Measurements from ENCODE around the gene CDC20. TPM values are rescaled to one million over a fixed set of nuclear protein-coding genes. Genes with fewer than 3 reads are reported as not detected.

The CDC20 gene
- total and polyA plus RNA-seq, 2 of the 4 experiments (the other 2 are of a cell fraction) = 103 to 107 TPM

DNA sequence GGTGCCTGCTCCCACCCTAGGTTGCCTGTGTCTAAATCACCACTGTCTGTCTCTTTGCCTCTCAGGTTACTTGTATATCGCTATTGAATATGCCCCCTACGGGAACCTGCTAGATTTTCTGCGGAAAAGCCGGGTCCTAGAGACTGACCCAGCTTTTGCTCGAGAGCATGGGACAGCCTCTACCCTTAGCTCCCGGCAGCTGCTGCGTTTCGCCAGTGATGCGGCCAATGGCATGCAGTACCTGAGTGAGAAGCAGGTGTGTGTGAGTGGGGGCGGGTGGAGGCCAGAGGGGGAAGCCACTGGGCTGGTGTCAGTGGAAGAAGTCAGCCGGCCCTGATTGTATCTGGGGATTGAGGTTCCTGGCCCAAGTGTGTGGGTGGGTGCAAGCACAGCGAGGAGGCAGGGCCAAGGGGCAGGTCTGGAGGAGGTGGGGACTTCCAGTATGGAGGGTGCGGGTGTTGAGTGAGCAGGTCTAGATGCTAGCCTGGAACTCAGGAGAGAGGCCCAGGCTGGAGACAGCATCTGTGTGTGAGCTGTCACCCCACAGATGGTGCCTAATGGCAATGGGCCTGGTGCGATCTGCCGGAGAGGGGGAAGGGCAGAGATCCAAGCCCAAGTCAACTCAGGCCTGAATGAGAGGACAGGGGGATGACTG, 40.8 kb upstream of the CDC20 start:
- WGBS, 2 experiments (ENCODE audit: extremely low coverage in 2 of 2, insufficient read length in 1 of 2) = 73% methylated on average over 12 of the region's 15 CpGs; no CpG with 5 or more reads in 1 of the 2 experiments
- Histone ChIP-seq H3K36me3 (ENCODE audit: control insufficient read depth, insufficient read depth, low read length) (no peaks in the 10 kb centered on the region), H2BK120ac (ENCODE audit: low read depth, low read length) (no peak overlapping the region), H4K8ac (ENCODE audit: low read depth in 2 of 2, low read length in 2 of 2) (no peak overlapping the region), H2AK9ac (replicated peaks; ENCODE audit: low read depth, low read length, poor library complexity) (peak overlapping the region; percentile 1), H3K4ac (ENCODE audit: low read depth, low read length) (no peak overlapping the region), H3K4me2 (ENCODE audit: low read depth, low read length) (no peak overlapping the region), H3K27me3 (ENCODE audit: control insufficient read depth, insufficient read depth, low read length) (no peaks in the 10 kb centered on the region), H2BK15ac (ENCODE audit: low read depth, low read length) (no peak overlapping the region), H4K20me1 (ENCODE audit: insufficient read depth, low read length) (no peaks in the 10 kb centered on the region), H3K56ac (ENCODE audit: extremely low read depth, insufficient read depth, low read length) (no peak overlapping the region), H2BK20ac (ENCODE audit: low read depth, low read length) (no peak overlapping the region), H4K5ac (ENCODE audit: low read depth, low read length) (no peak overlapping the region), H3K9me1 (ENCODE audit: insufficient read depth, low read length) (peaks cover 3% of the 10 kb centered on the region; the same call in 1 of the 2 replicates), H4K91ac (ENCODE audit: insufficient read depth, low read depth, low read length) (no peak overlapping the region), H3K4me1 (ENCODE audit: control insufficient read depth, insufficient read depth, low read length) (peaks cover 5% of the 10 kb centered on the region), H3K79me1 (ENCODE audit: low read depth in 1 of 2, low read length in 2 of 2) (no peaks in the 10 kb centered on the region), H2AFZ (replicated peaks; ENCODE audit: low read length, poor library complexity) (peak overlapping the region; percentile 69), H3K4me3 (ENCODE audit: insufficient read depth, low read depth, low read length) (no peak overlapping the region), H3K9ac (ENCODE audit: low read depth, low read length) (no peak overlapping the region), H3K18ac (ENCODE audit: low read depth, low read length) (no peak overlapping the region), H3K14ac (replicated peaks; ENCODE audit: low read depth, low read length) (no peak overlapping the region), H3K27ac (ENCODE audit: insufficient read depth, low read length) (no peak overlapping the region), H3K9me3 (ENCODE audit: control insufficient read depth, insufficient read depth, low read length) (no peaks in the 10 kb centered on the region), H3K23ac (ENCODE audit: low read depth, low read length) (no peak overlapping the region), H2BK5ac (ENCODE audit: low read depth, low read length, poor library complexity, severe bottlenecking) (no peak overlapping the region), H2AK5ac (ENCODE audit: low read depth, low read length) (no peak overlapping the region)
- ChIA-PET CTCF (no interaction called here), POLR2A (ENCODE audit: unreplicated experiment) (no interaction called here)
- peak; percentile 37; the same call in 1 of the 2 replicates for ATAC-seq (ENCODE audit: low read depth)
- DNase-seq = peak; percentile 49
- TF ChIP-seq, protein P1, sequence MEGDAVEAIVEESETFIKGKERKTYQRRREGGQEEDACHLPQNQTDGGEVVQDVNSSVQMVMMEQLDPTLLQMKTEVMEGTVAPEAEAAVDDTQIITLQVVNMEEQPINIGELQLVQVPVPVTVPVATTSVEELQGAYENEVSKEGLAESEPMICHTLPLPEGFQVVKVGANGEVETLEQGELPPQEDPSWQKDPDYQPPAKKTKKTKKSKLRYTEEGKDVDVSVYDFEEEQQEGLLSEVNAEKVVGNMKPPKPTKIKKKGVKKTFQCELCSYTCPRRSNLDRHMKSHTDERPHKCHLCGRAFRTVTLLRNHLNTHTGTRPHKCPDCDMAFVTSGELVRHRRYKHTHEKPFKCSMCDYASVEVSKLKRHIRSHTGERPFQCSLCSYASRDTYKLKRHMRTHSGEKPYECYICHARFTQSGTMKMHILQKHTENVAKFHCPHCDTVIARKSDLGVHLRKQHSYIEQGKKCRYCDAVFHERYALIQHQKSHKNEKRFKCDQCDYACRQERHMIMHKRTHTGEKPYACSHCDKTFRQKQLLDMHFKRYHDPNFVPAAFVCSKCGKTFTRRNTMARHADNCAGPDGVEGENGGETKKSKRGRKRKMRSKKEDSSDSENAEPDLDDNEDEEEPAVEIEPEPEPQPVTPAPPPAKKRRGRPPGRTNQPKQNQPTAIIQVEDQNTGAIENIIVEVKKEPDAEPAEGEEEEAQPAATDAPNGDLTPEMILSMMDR (conservative IDR thresholded peaks at IDR 0.05; ENCODE audit: low read depth, low read length) = no peak
- TF ChIP-seq, protein P2, sequence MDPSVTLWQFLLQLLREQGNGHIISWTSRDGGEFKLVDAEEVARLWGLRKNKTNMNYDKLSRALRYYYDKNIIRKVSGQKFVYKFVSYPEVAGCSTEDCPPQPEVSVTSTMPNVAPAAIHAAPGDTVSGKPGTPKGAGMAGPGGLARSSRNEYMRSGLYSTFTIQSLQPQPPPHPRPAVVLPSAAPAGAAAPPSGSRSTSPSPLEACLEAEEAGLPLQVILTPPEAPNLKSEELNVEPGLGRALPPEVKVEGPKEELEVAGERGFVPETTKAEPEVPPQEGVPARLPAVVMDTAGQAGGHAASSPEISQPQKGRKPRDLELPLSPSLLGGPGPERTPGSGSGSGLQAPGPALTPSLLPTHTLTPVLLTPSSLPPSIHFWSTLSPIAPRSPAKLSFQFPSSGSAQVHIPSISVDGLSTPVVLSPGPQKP (IDR thresholded peaks at IDR 0.05; ENCODE audit: borderline replicate concordance, low read depth, low read length) = no peak
- TF ChIP-seq RAD21 (IDR thresholded peaks at IDR 0.05; ENCODE audit: low read length) (no peak), CEBPB (IDR thresholded peaks at IDR 0.05; ENCODE audit: low read depth, low read length) (no peak), CHD1 (IDR thresholded peaks at IDR 0.05; ENCODE audit: low read depth, low read length) (no peak), MXI1 (IDR thresholded peaks at IDR 0.05; ENCODE audit: borderline replicate concordance, low read depth, low read length) (no peak), SMC3 (IDR thresholded peaks at IDR 0.05; ENCODE audit: low read depth, low read length) (no peak)
- in situ Hi-C loops (cut with MboI; ENCODE audit: low sequenced_read_pairs) = no loop called here
- dilution Hi-C loops (cut with HindIII; ENCODE audit: low sequenced_read_pairs, unreplicated experiment) = no loop called here
- intact Hi-C loops (cut with micrococcal nuclease) = no loop called here
- no TSS peak for BruUV-seq (replicated peaks)

All from IMR-90 (cell line).